Stimulated activated CD8-positive, alpha-beta memory T cell treated with anti-CD3 and anti-CD28 coated beads, Interleukin-12 subunit alpha, Interleukin-12 subunit beta, amount 100 ng/mL, for 1 hour (primary cell): ENCODE data around the gene CABP2.
"Not testable (repeated sequence)": the region's sequence is repeated elsewhere in the genome, so short reads cannot be mapped to it uniquely, and the experiment has no call there.

Experiments used
- DNase-seq: peaks from one replicate; pipeline ENCODE4 v3.0.0-alpha.2; 2020; ENCODE audit warnings: low read depth

CABP2 gene

GRCh38 chr11:67538823-67539505 lies 15.7 kb upstream of the CABP2 start:
- DNase-seq: no peak

- no peak for DNase-seq
Measured at GRCh38 chr11:67538306-67538705, 15.1 kb upstream of the CABP2 start.

- DNase-seq: no peak
Measured at GRCh38 chr11:67535561-67535960, 12.3 kb upstream of the CABP2 start.

- DNase-seq: no peak
Measured at GRCh38 chr11:67534070-67534679, 10.9 kb upstream of the CABP2 start.

GRCh38 chr11:67532889-67533288 lies 9.6 kb upstream of the CABP2 start:
- no peak for DNase-seq

GRCh38 chr11:67530282-67530592 lies 7.0 kb upstream of the CABP2 start:
- DNase-seq: no peak

- DNase-seq: no peak
Measured at GRCh38 chr11:67528376-67528775, 5.1 kb upstream of the CABP2 start.

- no peak for DNase-seq
Measured at GRCh38 chr11:67525275-67525976, 2.2 kb upstream of the CABP2 start.

GRCh38 chr11:67524480-67524808 lies 1.2 kb upstream of the CABP2 start:
- DNase-seq: no peak

- no peak for DNase-seq
Measured at GRCh38 chr11:67523556-67524479, 572 bp upstream of the CABP2 start.

- no peak for DNase-seq
Measured at GRCh38 chr11:67522338-67522737, 908 bp downstream of the CABP2 start.

GRCh38 chr11:67521924-67522323 lies 1.3 kb downstream of the CABP2 start:
- no peak for DNase-seq

- no peak for DNase-seq
Measured at GRCh38 chr11:67520856-67521824, 2.1 kb downstream of the CABP2 start.

GRCh38 chr11:67519726-67520125 lies 3.5 kb downstream of the CABP2 start:
- no peak for DNase-seq

GRCh38 chr11:67517784-67518552 lies 5.3 kb downstream of the CABP2 start:
- DNase-seq: no peak

GRCh38 chr11:67516806-67517205 lies 6.4 kb downstream of the CABP2 start:
- no peak for DNase-seq

- no peak for DNase-seq
Measured at GRCh38 chr11:67514116-67514515, 9.1 kb downstream of the CABP2 start.

GRCh38 chr11:67511558-67511957 lies 11.7 kb downstream of the CABP2 start:
- not testable (repeated sequence) for DNase-seq

- DNase-seq: no peak
Measured at GRCh38 chr11:67510023-67510345, 13.3 kb downstream of the CABP2 start.

- peak; percentile 100 for DNase-seq
Measured at GRCh38 chr11:67508486-67509121, 14.6 kb downstream of the CABP2 start.
